Sigmoid colon (tissue), 7 donors: ENCODE results near the gene PCDHB2. TPM values are rescaled to one million over a fixed set of nuclear protein-coding genes. Genes with fewer than 3 reads are reported as not detected.
"Not testable (repeated sequence)": the region's sequence is repeated elsewhere in the genome, so short reads cannot be mapped to it uniquely, and the experiment has no call there.

Source experiments
- DNase-seq: peaks from one replicate; pipeline ENCODE4 v3.0.0-alpha.2; 2019
- H3K27ac ChIP-seq, 4 donors: fragments of 200-600 bp; sonication (generic); one replicate each; pipeline ENCODE4 v1.5.1; 2016 to 2019; ENCODE audit warnings: mild to moderate bottlenecking in 1 of 4
- H3K27me3 ChIP-seq, 3 donors: fragments of 200-600 bp; sonication (generic); one replicate each; pipeline ENCODE4 v1.5.1; 2019; ENCODE audit warnings: mild to moderate bottlenecking in 1 of 3
- H3K36me3 ChIP-seq, 4 donors: fragments of 200-600 bp; sonication (generic); one replicate each; pipeline ENCODE4 v1.5.1; 2016 to 2019
- H3K4me1 ChIP-seq, 4 donors: fragments of 200-600 bp; sonication (generic); one replicate each; pipeline ENCODE4 v1.5.1; 2017 to 2019
- H3K4me3 ChIP-seq, 4 donors: fragments of 200-600 bp; sonication (generic); one replicate each; pipeline ENCODE4 v1.5.1; 2017 to 2019; ENCODE audit warnings: mild to moderate bottlenecking in 2 of 4, moderate library complexity in 1 of 4
- H3K9me3 ChIP-seq, 4 donors: fragments of 200-600 bp in 3 of 4; sonication (generic) in 3 of 4; one replicate each; pipeline versions ENCODE4 v1.5.1 to v1.6.1; 2013 to 2019
- CTCF ChIP-seq, 4 experiments: fragments of 450-650 bp in 3 of 4; fragments of 200-600 bp in 1 of 4; IDR thresholded peaks; one replicate each; pipeline ENCODE4 v1.5.1; 2016 to 2019; ENCODE audit warnings: antibody characterized with exemption in 4 of 4, mild to moderate bottlenecking in 3 of 4, moderate library complexity in 2 of 4
- EP300 ChIP-seq, 4 donors: sonication (generic); formaldehyde crosslinking; IDR thresholded peaks; one replicate each; pipeline ENCODE4 v1.6.1; 2017; ENCODE audit warnings: antibody characterized with exemption in 4 of 4
- POLR2A ChIP-seq, 2 donors: fragments of 450-650 bp; IDR thresholded peaks; one replicate each; pipeline ENCODE4 v1.6.1; 2016; ENCODE audit warnings: antibody characterized with exemption in 2 of 2, mild to moderate bottlenecking in 2 of 2, moderate library complexity in 2 of 2
- POLR2AphosphoS5 ChIP-seq, 4 donors: sonication (generic); formaldehyde crosslinking; IDR thresholded peaks; one replicate each; pipeline ENCODE4 v1.6.1; 2017; ENCODE audit warnings: antibody characterized with exemption in 4 of 4
- WGBS, 2 donors: extraction: QIAGEN DNeasy Blood & Tissue Kit; methylation state at CpG; one replicate each; pipeline ENCODE4 v1.1.7; 2013; 5-methylcytosine and 5-hydroxymethylcytosine counted together
- intact Hi-C: fragments of 100-400 bp; cut with DNase I; formaldehyde crosslinking; loops from one replicate; pipeline ENCODE4 v1.15.1; 2023
- polyA plus RNA-seq, 3 donors: library from polyadenylated mRNA; stranded (reverse); fragments of 200-250 nt; gene quantifications; one replicate each; pipeline ENCODE4 v1.2.3, GENCODE V29; 2013
- total RNA-seq, 4 donors: library from RNA; depleted of rRNA; stranded (reverse); fragments of >200 nt; gene quantifications; one replicate each; pipeline ENCODE4 v1.1.0, GENCODE V29; 2016
- donor health status: healthy with polysubstance abuse.
- donor health status: Bipolar disorder and iron deficiency.
- donor health status: healthy.

The PCDHB2 gene
- total and polyA plus RNA-seq, 7 donors: under 0.01 to 5.7 (median 2.2) TPM

GRCh38 chr5:141135718-141136266 lies 41.4 kb downstream of the PCDHB2 start:
- Histone ChIP-seq H3K9me3 (peaks cover 9 to 42% (median 22%) of the 10 kb centered on the region in 4 donors), H3K4me1 (no peaks in the 10 kb centered on the region), H3K4me3 (peak overlapping the region; percentile 12 to 44 (median 34)), H3K27ac (no peak overlapping the region), H3K36me3 (no peaks in the 10 kb centered on the region), H3K27me3 (no peaks in the 10 kb centered on the region)
- intact Hi-C loops: no loop called here
- TF ChIP-seq CTCF (IDR thresholded peaks at IDR 0.05) (no peak), POLR2AphosphoS5 (IDR thresholded peaks at IDR 0.05) (no peak), EP300 (IDR thresholded peaks at IDR 0.05) (no peak), POLR2A (IDR thresholded peaks at IDR 0.05) (no peak)
- WGBS, 2 donors: 49 to 67% methylated on average over 19 of the region's 19 CpGs
- no peak for DNase-seq

- H3K27me3 ChIP-seq, DNase-seq, H3K4me1 ChIP-seq, H3K4me3 ChIP-seq, H3K27ac ChIP-seq, H3K36me3 ChIP-seq, intact Hi-C loops: not testable (repeated sequence)
- 48 to 79% methylated on average over 33 to 34 of the region's 34 CpGs for WGBS, 2 donors
- H3K9me3 ChIP-seq: peaks cover 9 to 38% (median 22%) of the 10 kb centered on the region in 4 donors
These were observed 42.9 kb downstream of the PCDHB2 start for GRCh38 chr5:141137346-141137745.

Other genes starting within 250 kb of the PCDHB2 start
- 1 to 10 TPM in 1 of 4 donors, under 1 TPM in 3; 0.66 to 1.4 (median 0.70) TPM for gene PCDHA9, start 246.2 kb upstream of the PCDHB2 start, total RNA-seq
- under 1 TPM in 1 of 3 donors, not detected in 2; 0.01 TPM for gene PCDHA9, start 246.2 kb upstream of the PCDHB2 start, polyA plus RNA-seq
- 1 to 10 TPM in 1 of 4 donors, under 1 TPM in 3; 0.27 to 2.5 (median 0.69) TPM for gene PCDHA10, start 238.7 kb upstream of the PCDHB2 start, total RNA-seq
- under 1 TPM in 1 of 3 donors, not detected in 2; 0.03 TPM for gene PCDHA10, start 238.7 kb upstream of the PCDHB2 start, polyA plus RNA-seq
- under 1 TPM; 0.16 to 0.71 (median 0.48) TPM for gene PCDHA11, start 225.7 kb upstream of the PCDHB2 start, total RNA-seq
- under 1 TPM in 1 of 3 donors, not detected in 2; 0.07 TPM for gene PCDHA11, start 225.7 kb upstream of the PCDHB2 start, polyA plus RNA-seq
- under 1 TPM in 3 of 4 donors, not detected in 1; 0.49 to 0.71 (median 0.54) TPM for gene PCDHA12, start 219.3 kb upstream of the PCDHB2 start, total RNA-seq
- gene PCDHA12, start 219.3 kb upstream of the PCDHB2 start, polyA plus RNA-seq: under 1 TPM in 1 of 3 donors, not detected in 2; 0.06 TPM
- 1 to 10 TPM in 1 of 4 donors, under 1 TPM in 3; 0.36 to 1.4 (median 0.60) TPM for gene PCDHA13, start 212.5 kb upstream of the PCDHB2 start, total RNA-seq
- gene PCDHA13, start 212.5 kb upstream of the PCDHB2 start, polyA plus RNA-seq: under 1 TPM in 1 of 3 donors, not detected in 2; 0.10 TPM
- 1 to 10 TPM in 1 of 4 donors, under 1 TPM in 3; 0.54 to 1.7 (median 0.77) TPM for gene PCDHAC1, start 168.3 kb upstream of the PCDHB2 start, total RNA-seq
- under 1 TPM in 1 of 3 donors, not detected in 2; 0.34 TPM for gene PCDHAC1, start 168.3 kb upstream of the PCDHB2 start, polyA plus RNA-seq
- gene PCDHAC2, start 128.1 kb upstream of the PCDHB2 start, total RNA-seq: 1 to 10 TPM; 1.3 to 3.0 (median 2.2) TPM
- under 1 TPM in 1 of 3 donors, not detected in 2; 0.66 TPM for gene PCDHAC2, start 128.1 kb upstream of the PCDHB2 start, polyA plus RNA-seq
- under 1 TPM; under 0.01 to 0.36 (median 0.27) TPM for gene PCDHB1, start 43.2 kb upstream of the PCDHB2 start, total RNA-seq
- under 1 TPM in 1 of 3 donors, not detected in 2; 0.04 TPM for gene PCDHB1, start 43.2 kb upstream of the PCDHB2 start, polyA plus RNA-seq
- 1 to 10 TPM; 1.7 to 4.9 (median 1.8) TPM for gene PCDHB3, start 5.9 kb downstream of the PCDHB2 start, total RNA-seq
- gene PCDHB3, start 5.9 kb downstream of the PCDHB2 start, polyA plus RNA-seq: under 1 TPM in 1 of 3 donors, not detected in 2; 0.23 TPM
- gene PCDHB4, start 27.2 kb downstream of the PCDHB2 start, total RNA-seq: 1 to 10 TPM; 3.9 to 5.3 (median 4.5) TPM
- gene PCDHB4, start 27.2 kb downstream of the PCDHB2 start, polyA plus RNA-seq: under 1 TPM; 0.23 to 0.60 (median 0.57) TPM
- gene PCDHB5, start 40.6 kb downstream of the PCDHB2 start, total RNA-seq: 1 to 10 TPM; 3.1 to 6.5 (median 4.7) TPM
- under 1 TPM in 2 of 3 donors, not detected in 1; under 0.01 to 0.51 TPM for gene PCDHB5, start 40.6 kb downstream of the PCDHB2 start, polyA plus RNA-seq
- 1 to 10 TPM in 3 of 4 donors, under 1 TPM in 1; 0.71 to 2.3 (median 1.4) TPM for gene PCDHB6, start 55.4 kb downstream of the PCDHB2 start, total RNA-seq
- under 1 TPM in 1 of 3 donors, not detected in 2; 0.12 TPM for gene PCDHB6, start 55.4 kb downstream of the PCDHB2 start, polyA plus RNA-seq
- gene PCDHB7, start 78.0 kb downstream of the PCDHB2 start, total RNA-seq: 1 to 10 TPM; 1.4 to 5.3 (median 2.5) TPM
- gene PCDHB7, start 78.0 kb downstream of the PCDHB2 start, polyA plus RNA-seq: under 1 TPM in 1 of 3 donors, not detected in 2; 0.28 TPM
- 1 to 10 TPM in 2 of 4 donors, under 1 TPM in 2; 0.71 to 2.3 (median 1.4) TPM for gene PCDHB8, start 83.2 kb downstream of the PCDHB2 start, total RNA-seq
- gene PCDHB8, start 83.2 kb downstream of the PCDHB2 start, polyA plus RNA-seq: under 1 TPM in 1 of 3 donors, not detected in 2; 0.19 TPM
- gene PCDHB16, start 87.8 kb downstream of the PCDHB2 start, total RNA-seq: 1 to 10 TPM; 3.6 to 6.3 (median 4.8) TPM
- gene PCDHB16, start 87.8 kb downstream of the PCDHB2 start, polyA plus RNA-seq: under 1 TPM in 1 of 3 donors, not detected in 2; 0.29 TPM
- 1 to 10 TPM; 2.1 to 6.2 (median 5.1) TPM for gene PCDHB9, start 92.5 kb downstream of the PCDHB2 start, total RNA-seq
- under 1 TPM in 2 of 3 donors, not detected in 1; under 0.01 to 0.26 TPM for gene PCDHB9, start 92.5 kb downstream of the PCDHB2 start, polyA plus RNA-seq
- 1 to 10 TPM; 3.9 to 6.2 (median 4.9) TPM for gene PCDHB10, start 97.7 kb downstream of the PCDHB2 start, total RNA-seq
- gene PCDHB10, start 97.7 kb downstream of the PCDHB2 start, polyA plus RNA-seq: under 1 TPM in 2 of 3 donors, not detected in 1; 0.60 to 0.80 TPM
- gene PCDHB11, start 105.0 kb downstream of the PCDHB2 start, total RNA-seq: 1 to 10 TPM; 1.8 to 5.0 (median 3.6) TPM
- gene PCDHB11, start 105.0 kb downstream of the PCDHB2 start, polyA plus RNA-seq: under 1 TPM in 1 of 3 donors, not detected in 2; 0.34 TPM
- gene PCDHB12, start 114.1 kb downstream of the PCDHB2 start, total RNA-seq: 10 to 100 TPM in 1 of 4 donors, 1 to 10 TPM in 3; 4.3 to 10.2 (median 5.7) TPM
- under 1 TPM in 2 of 3 donors, not detected in 1; 0.34 to 0.60 TPM for gene PCDHB12, start 114.1 kb downstream of the PCDHB2 start, polyA plus RNA-seq
- gene PCDHB13, start 119.3 kb downstream of the PCDHB2 start, total RNA-seq: 1 to 10 TPM; 3.3 to 7.8 (median 6.1) TPM
- under 1 TPM in 2 of 3 donors, not detected in 1; 0.23 to 0.52 TPM for gene PCDHB13, start 119.3 kb downstream of the PCDHB2 start, polyA plus RNA-seq
- gene PCDHB14, start 128.7 kb downstream of the PCDHB2 start, total RNA-seq: 10 to 100 TPM in 1 of 4 donors, 1 to 10 TPM in 3; 6.3 to 10.5 (median 8.3) TPM
- 1 to 10 TPM in 1 of 3 donors, not detected in 2; 1.0 TPM for gene PCDHB14, start 128.7 kb downstream of the PCDHB2 start, polyA plus RNA-seq
- gene PCDHB15, start 150.8 kb downstream of the PCDHB2 start, total RNA-seq: 1 to 10 TPM; 2.9 to 7.3 (median 5.4) TPM
- gene PCDHB15, start 150.8 kb downstream of the PCDHB2 start, polyA plus RNA-seq: under 1 TPM in 2 of 3 donors, not detected in 1; 0.23 to 0.93 TPM
- gene SLC25A2, start 209.4 kb downstream of the PCDHB2 start, total RNA-seq: under 1 TPM in 2 of 4 donors, not detected in 2; 0.81 to 0.82 TPM
- under 1 TPM in 1 of 3 donors, not detected in 2; 0.35 TPM for gene SLC25A2, start 209.4 kb downstream of the PCDHB2 start, polyA plus RNA-seq
- gene TAF7, start 226.2 kb downstream of the PCDHB2 start, total RNA-seq: 10 to 100 TPM; 44.9 to 62.2 (median 48.1) TPM
- gene TAF7, start 226.2 kb downstream of the PCDHB2 start, polyA plus RNA-seq: 10 to 100 TPM; 60.1 to 68.0 (median 62.7) TPM
- gene PCDHGA1, start 235.9 kb downstream of the PCDHB2 start, total RNA-seq: 1 to 10 TPM in 3 of 4 donors, under 1 TPM in 1; 0.71 to 1.4 (median 1.1) TPM
- gene PCDHGA1, start 235.9 kb downstream of the PCDHB2 start, polyA plus RNA-seq: under 1 TPM in 1 of 3 donors, not detected in 2; 0.26 TPM
- gene PCDHGA2, start 244.1 kb downstream of the PCDHB2 start, total RNA-seq: 1 to 10 TPM; 2.8 to 4.9 (median 3.8) TPM
- under 1 TPM in 1 of 3 donors, not detected in 2; 0.47 TPM for gene PCDHGA2, start 244.1 kb downstream of the PCDHB2 start, polyA plus RNA-seq
- 1 to 10 TPM; 1.5 to 4.4 (median 3.1) TPM for gene PCDHGA3, start 249.2 kb downstream of the PCDHB2 start, total RNA-seq
- gene PCDHGA3, start 249.2 kb downstream of the PCDHB2 start, polyA plus RNA-seq: under 1 TPM in 2 of 3 donors, not detected in 1; 0.19 to 0.60 TPM